Coronary artery (tissue), 2 donors: Measurements from ENCODE around the gene PPP6R3.

Experiments
- DNase-seq: peaks from one replicate; pipeline ENCODE4 v3.0.0-alpha.2; 2017; ENCODE audit warnings: low spot score
- H3K27ac ChIP-seq, 2 donors: fragments of 200-600 bp; sonication (generic); one replicate each; pipeline ENCODE4 v1.5.1; 2016 to 2019
- H3K4me3 ChIP-seq: fragments of 200-600 bp; sonication (generic); 2 replicates; pipeline ENCODE4 v1.5.1; 2016; ENCODE audit warnings: mild to moderate bottlenecking, moderate library complexity
- TF ChIP-seq, protein P1 (sequence below): fragments of 200-600 bp; sonication (generic); IDR thresholded peaks from one replicate; pipeline ENCODE4 v1.5.1; 2019; ENCODE audit warnings: antibody characterized with exemption

The PPP6R3 gene, protein sequence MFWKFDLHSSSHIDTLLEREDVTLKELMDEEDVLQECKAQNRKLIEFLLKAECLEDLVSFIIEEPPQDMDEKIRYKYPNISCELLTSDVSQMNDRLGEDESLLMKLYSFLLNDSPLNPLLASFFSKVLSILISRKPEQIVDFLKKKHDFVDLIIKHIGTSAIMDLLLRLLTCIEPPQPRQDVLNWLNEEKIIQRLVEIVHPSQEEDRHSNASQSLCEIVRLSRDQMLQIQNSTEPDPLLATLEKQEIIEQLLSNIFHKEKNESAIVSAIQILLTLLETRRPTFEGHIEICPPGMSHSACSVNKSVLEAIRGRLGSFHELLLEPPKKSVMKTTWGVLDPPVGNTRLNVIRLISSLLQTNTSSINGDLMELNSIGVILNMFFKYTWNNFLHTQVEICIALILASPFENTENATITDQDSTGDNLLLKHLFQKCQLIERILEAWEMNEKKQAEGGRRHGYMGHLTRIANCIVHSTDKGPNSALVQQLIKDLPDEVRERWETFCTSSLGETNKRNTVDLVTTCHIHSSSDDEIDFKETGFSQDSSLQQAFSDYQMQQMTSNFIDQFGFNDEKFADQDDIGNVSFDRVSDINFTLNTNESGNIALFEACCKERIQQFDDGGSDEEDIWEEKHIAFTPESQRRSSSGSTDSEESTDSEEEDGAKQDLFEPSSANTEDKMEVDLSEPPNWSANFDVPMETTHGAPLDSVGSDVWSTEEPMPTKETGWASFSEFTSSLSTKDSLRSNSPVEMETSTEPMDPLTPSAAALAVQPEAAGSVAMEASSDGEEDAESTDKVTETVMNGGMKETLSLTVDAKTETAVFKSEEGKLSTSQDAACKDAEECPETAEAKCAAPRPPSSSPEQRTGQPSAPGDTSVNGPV

DNA sequence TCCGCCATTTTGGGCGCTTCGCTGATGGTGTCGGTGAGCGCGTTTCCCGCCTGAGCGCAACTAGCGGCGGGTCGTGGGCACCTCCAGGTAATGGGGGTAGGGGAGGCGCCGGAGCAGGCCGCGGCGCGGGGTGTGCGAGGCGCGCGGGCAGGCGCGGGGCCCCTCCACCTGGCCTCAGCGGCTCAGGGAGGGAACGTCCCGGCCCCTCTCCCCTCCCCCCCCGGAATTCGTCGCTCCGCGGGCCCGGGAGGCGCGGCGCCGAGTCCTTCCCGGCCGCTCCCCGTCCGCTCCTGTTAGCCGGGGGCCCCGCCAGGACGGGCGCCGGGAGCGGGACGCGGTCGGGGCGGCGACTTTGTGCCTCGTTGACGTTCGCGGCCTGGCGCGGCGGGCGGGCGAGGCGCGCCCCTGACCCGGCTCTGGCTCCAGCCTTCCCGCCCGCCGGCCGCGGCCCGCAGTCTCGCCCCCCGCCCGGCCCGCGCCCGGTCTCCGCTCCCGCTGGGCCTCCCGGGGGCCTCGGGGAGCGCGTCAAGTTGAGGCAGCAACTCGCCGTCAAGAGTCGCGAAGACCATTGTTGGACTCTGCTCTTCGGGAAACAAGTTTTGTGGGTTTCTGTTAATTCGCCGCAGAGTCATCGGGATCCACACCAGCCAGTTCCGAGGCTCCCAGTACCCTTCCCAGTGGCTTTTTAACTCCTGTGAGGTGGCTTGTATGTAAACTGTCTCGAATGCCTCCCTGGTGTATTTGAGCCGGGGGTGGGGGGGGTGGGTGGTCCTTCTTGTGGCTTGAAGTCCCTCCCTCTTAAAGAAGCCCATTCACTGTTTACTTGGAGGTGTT, at the start of gene PPP6R3:
Gene PPP6R3 (plus strand): TSS at position 12 of the 834 bp plus-strand sequence. CDS start 76,913 bp downstream, outside the sequence.
- TF ChIP-seq, protein P1, sequence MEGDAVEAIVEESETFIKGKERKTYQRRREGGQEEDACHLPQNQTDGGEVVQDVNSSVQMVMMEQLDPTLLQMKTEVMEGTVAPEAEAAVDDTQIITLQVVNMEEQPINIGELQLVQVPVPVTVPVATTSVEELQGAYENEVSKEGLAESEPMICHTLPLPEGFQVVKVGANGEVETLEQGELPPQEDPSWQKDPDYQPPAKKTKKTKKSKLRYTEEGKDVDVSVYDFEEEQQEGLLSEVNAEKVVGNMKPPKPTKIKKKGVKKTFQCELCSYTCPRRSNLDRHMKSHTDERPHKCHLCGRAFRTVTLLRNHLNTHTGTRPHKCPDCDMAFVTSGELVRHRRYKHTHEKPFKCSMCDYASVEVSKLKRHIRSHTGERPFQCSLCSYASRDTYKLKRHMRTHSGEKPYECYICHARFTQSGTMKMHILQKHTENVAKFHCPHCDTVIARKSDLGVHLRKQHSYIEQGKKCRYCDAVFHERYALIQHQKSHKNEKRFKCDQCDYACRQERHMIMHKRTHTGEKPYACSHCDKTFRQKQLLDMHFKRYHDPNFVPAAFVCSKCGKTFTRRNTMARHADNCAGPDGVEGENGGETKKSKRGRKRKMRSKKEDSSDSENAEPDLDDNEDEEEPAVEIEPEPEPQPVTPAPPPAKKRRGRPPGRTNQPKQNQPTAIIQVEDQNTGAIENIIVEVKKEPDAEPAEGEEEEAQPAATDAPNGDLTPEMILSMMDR = no peak
- Histone ChIP-seq H3K4me3 (peak within 1 kb of the TSS; percentile 96), H3K27ac (peak within 1 kb of the TSS; percentile 93 to 99)
- no peak for DNase-seq

DNA sequence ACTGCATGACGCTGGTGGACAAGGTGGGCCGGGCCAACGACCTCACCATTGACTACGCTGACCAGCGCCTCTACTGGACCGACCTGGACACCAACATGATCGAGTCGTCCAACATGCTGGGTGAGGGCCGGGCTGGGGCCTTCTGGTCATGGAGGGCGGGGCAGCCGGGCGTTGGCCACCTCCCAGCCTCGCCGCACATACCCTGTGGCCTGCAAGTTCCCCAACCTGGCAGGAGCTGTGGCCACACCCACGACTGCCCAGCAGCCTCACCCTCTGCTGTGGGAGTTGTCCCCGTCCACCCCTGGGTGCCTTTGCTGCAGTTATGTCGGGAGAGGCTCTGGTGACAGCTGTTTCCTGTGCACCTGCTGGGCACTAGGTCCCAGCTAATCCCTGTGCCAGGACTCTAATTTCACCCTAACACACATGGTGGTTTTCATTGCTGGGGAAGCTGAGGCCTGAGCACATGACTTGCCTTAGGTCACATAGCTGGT, 49.0 kb upstream of the PPP6R3 start:
- Histone ChIP-seq H3K4me3 (no peak overlapping the region), H3K27ac (no peak overlapping the region)
- TF ChIP-seq, protein P1 = no peak
- no peak for DNase-seq

DNA sequence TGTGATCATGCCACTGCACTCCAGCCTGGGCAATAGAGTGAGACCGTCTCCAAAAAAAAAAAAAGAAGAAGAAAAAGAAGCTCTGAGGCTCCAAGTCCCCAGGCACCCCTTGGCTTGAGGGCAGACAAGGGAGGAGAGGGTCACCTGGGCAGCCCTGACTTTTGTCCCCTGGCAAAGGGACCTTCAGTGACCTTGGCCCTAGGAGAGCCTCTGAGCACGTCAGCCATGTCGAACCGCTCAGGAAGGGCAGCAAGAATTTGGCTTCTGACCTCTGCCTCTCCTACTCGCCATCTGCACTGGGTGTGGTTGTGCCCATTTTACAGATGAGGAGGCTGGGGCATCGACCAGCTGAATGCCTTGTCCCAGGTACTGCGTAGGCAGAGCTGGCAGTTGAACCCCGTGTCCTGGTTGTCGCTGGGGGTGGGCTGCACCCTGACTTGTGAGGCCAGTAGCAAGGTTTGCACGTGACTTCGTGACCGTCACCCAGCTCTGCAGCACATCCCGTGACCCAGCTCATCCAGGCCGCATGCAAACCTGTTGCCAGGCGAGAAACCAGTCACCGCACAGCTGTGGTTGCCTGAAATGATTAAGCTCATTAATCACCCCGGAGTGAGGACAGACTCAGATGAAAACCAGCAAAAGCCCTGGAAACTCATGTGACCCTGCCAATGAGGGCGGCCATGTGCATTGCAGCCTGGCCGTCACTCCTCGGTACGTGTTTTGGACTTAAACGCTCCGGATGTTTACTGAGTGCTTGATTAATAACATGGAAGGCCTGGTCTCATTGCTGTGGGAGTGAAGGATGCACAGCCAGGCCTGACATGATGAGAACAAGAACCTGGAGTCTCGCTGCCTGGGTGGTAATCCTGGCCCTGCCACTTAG, 47.7 kb upstream of the PPP6R3 start:
- no peak for DNase-seq
- TF ChIP-seq, protein P1 = no peak

DNA sequence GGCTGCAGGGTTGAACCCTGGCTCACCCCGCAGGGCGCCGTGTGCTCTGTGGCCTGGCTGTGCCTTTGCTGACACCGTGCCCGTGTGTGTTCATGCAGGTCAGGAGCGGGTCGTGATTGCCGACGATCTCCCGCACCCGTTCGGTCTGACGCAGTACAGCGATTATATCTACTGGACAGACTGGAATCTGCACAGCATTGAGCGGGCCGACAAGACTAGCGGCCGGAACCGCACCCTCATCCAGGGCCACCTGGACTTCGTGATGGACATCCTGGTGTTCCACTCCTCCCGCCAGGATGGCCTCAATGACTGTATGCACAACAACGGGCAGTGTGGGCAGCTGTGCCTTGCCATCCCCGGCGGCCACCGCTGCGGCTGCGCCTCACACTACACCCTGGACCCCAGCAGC, 47.0 kb upstream of the PPP6R3 start:
- DNase-seq = no peak
- TF ChIP-seq, protein P1 = no peak
- Histone ChIP-seq H3K4me3 (no peak overlapping the region), H3K27ac (no peak overlapping the region)

More for the DNA sequence above, 47.7 kb upstream of the PPP6R3 start:
- no peak overlapping the region for H3K27ac ChIP-seq
- H3K4me3 ChIP-seq = no peak overlapping the region

DNA sequence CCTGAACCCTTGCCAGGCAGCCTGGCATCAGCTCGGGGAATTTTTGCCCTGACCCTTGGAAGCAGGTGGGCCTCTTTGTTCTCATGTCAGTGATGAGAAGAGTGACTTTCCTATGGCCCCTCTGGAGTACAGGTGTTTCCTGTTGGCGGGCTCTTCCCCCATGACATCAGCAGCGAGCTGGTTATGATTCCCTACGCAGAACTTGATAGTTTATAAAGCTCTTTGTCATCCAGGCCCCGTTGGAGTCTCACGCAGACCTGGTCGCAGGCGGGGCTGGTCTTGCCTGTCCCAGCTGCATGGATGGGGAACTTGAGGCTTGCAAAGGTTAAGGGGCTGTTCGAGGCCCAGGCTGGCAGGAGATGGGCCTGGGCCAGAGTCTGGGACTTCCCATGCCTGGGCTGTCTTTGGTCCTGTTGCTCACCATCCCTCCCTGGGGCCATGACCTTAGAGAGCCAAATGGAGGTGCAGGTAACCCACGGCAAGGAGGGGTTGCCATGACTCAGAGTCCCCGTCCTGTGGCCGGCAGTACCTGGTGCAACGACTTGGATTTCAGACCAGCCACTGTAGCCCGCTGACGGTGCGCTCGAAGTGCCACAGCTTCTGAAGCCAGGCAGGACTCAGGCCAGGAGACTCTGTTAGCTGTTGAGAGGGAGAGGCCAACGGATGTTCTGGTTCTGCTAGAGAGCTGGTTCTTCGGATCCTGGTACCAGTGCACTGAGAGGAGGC, 45.9 kb upstream of the PPP6R3 start:
- DNase-seq = no peak
- TF ChIP-seq, protein P1 = no peak
- Histone ChIP-seq H3K27ac (no peak overlapping the region), H3K4me3 (no peak overlapping the region)
